Transverse colon (tissue), 4 donors: Measurements from ENCODE around the gene GPR33. TPM values are rescaled to one million over a fixed set of nuclear protein-coding genes. Genes with fewer than 3 reads are reported as not detected.

Experiments
- DNase-seq: peaks from one replicate; pipeline ENCODE4 v3.0.0-alpha.2; 2019
- H3K27ac ChIP-seq, 4 donors: fragments of 200-600 bp; sonication (generic); 2 replicates each; pipeline ENCODE4 v1.5.1; 2016 to 2018; ENCODE audit warnings: inconsistent platforms in 4 of 4
- H3K27me3 ChIP-seq: fragments of 200-600 bp; sonication (generic); 2 replicates; pipeline ENCODE4 v1.5.1; 2017; ENCODE audit warnings: inconsistent platforms
- H3K36me3 ChIP-seq, 4 donors: fragments of 200-600 bp; sonication (generic); 2 replicates each; pipeline ENCODE4 v1.5.1; 2017 to 2019; ENCODE audit warnings: inconsistent platforms in 4 of 4
- H3K4me1 ChIP-seq, 4 donors: fragments of 200-600 bp; sonication (generic); 2 replicates each; pipeline ENCODE4 v1.5.1; 2017 to 2020; ENCODE audit warnings: inconsistent platforms in 4 of 4
- H3K4me3 ChIP-seq, 4 donors: fragments of 200-600 bp; sonication (generic); 1 replicate in 1 of 4; 2 replicates in 3 of 4; pipeline versions ENCODE4 v1.5.1 to v1.6.1; 2017 to 2019; ENCODE audit warnings: inconsistent platforms in 4 of 4
- H3K9me3 ChIP-seq, 2 donors: fragments of 200-600 bp; sonication (generic); 2 replicates each; pipeline ENCODE4 v1.5.1; 2017 to 2019; ENCODE audit warnings: inconsistent platforms in 2 of 2
- EP300 ChIP-seq: sonication (generic); formaldehyde crosslinking; IDR thresholded peaks from one replicate; pipeline ENCODE4 v1.6.1; 2017; ENCODE audit warnings: antibody characterized with exemption, low read depth
- POLR2A ChIP-seq: fragments of 450-650 bp; IDR thresholded peaks from one replicate; pipeline ENCODE4 v1.6.1; 2016; ENCODE audit warnings: antibody characterized with exemption, mild to moderate bottlenecking, moderate library complexity
- POLR2AphosphoS5 ChIP-seq, 3 donors: sonication (generic); formaldehyde crosslinking; IDR thresholded peaks; one replicate each; pipeline ENCODE4 v1.6.1; 2016; ENCODE audit warnings: antibody characterized with exemption in 3 of 3
- WGBS, 2 donors: methylation state at CpG; one replicate each; pipeline ENCODE4 v1.1.5; 2018; ENCODE audit warnings: low coverage in 1 of 2; 5-methylcytosine and 5-hydroxymethylcytosine counted together
- in situ Hi-C, 4 donors: fragments of 200-750 bp; cut with MboI; loops; one replicate each; pipeline versions ENCODE4 v1.15.0 to v1.15.1; 2017; ENCODE audit warnings: low sequenced_read_pairs in 3 of 4, low pct_ligation_motif_present in 1 of 4, low pct_unique_long_range_greater_than_20kb in 1 of 4
- intact Hi-C: fragments of 100-400 bp; cut with DNase I; formaldehyde crosslinking; loops from one replicate; pipeline ENCODE4 v1.15.1; 2023; ENCODE audit warnings: low total_unique reads
- total RNA-seq, 4 donors: library from RNA; depleted of rRNA; stranded (reverse); fragments of >200 nt; gene quantifications; one replicate each; pipeline ENCODE4 v1.1.0, GENCODE V29; 2016
- TF ChIP-seq, protein P1 (sequence below), 5 experiments: fragments of 200-600 bp in 3 of 5; fragments of 450-650 bp in 2 of 5; sonication (generic) in 3 of 5; IDR thresholded peaks; 1 replicate in 2 of 5; 2 replicates in 3 of 5; pipeline ENCODE4 v1.5.1; 2016 to 2017; ENCODE audit warnings: antibody characterized with exemption in 5 of 5, inconsistent platforms in 3 of 5, mild to moderate bottlenecking in 2 of 5, moderate library complexity in 1 of 5

Gene GPR33
- total RNA-seq, 4 donors from 2014 or later = not detected

DNA sequence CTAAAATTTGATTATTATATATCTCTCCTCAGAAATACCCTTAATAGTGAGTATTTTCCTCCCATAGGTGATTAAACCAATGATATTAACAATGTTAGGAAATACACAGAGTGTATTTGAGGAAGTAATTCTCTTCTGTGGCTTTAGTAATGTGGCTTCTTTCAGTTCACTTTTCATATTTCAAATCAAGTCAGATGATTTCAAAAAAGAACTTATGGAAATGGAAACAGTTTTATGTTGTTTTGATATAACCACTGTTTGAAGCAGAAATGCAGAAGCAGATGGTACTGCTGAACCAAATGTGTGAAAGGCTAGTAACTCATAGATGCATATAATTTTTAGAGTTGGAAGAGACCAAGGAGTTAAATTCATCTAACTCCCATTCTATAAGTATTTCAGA lies 1.9 kb upstream of the GPR33 start:
- Histone ChIP-seq H3K4me1 (no peaks in the 10 kb centered on the region), H3K4me3 (no peak overlapping the region), H3K9me3 (no peaks in the 10 kb centered on the region), H3K27ac (no peak overlapping the region), H3K36me3 (no peaks in the 10 kb centered on the region), H3K27me3 (no peaks in the 10 kb centered on the region)
- DNase-seq = no peak
- in situ Hi-C loops (no loop called here), intact Hi-C loops (no loop called here)
- TF ChIP-seq POLR2AphosphoS5 (IDR thresholded peaks at IDR 0.05) (no peak), POLR2A (no peak), EP300 (no peak)
- TF ChIP-seq, protein P1, sequence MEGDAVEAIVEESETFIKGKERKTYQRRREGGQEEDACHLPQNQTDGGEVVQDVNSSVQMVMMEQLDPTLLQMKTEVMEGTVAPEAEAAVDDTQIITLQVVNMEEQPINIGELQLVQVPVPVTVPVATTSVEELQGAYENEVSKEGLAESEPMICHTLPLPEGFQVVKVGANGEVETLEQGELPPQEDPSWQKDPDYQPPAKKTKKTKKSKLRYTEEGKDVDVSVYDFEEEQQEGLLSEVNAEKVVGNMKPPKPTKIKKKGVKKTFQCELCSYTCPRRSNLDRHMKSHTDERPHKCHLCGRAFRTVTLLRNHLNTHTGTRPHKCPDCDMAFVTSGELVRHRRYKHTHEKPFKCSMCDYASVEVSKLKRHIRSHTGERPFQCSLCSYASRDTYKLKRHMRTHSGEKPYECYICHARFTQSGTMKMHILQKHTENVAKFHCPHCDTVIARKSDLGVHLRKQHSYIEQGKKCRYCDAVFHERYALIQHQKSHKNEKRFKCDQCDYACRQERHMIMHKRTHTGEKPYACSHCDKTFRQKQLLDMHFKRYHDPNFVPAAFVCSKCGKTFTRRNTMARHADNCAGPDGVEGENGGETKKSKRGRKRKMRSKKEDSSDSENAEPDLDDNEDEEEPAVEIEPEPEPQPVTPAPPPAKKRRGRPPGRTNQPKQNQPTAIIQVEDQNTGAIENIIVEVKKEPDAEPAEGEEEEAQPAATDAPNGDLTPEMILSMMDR (IDR thresholded peaks at IDR 0.05) = no peak

DNA sequence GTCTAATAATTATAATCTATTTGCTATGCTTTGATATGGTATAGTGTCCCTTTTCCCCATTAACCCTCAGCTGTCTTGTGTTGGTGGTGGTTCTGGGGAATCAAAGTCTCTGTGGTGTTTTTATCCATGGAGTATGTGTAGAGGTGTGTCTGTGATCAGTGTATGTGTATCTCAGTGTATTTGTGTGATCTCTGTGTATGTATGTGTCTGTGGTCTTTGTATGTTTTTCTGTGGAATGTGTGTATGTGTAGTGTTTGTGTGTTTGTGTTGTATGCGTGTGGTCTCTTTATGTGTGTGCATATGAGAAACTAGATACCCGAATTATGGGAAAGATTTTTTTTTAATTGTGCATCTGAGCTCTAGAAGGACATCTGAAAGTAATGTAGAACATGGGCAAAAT lies 1.1 kb downstream of the GPR33 start:
- WGBS, 2 donors = 80 to 84% methylated on average over 2 of the region's 2 CpGs
- TF ChIP-seq, protein P1 (IDR thresholded peaks at IDR 0.05) = no peak
- TF ChIP-seq EP300 (no peak), POLR2AphosphoS5 (IDR thresholded peaks at IDR 0.05) (no peak), POLR2A (no peak)
- no peak overlapping the region for H3K4me3 ChIP-seq
- H3K36me3 ChIP-seq = no peaks in the 10 kb centered on the region
- H3K27me3 ChIP-seq = no peaks in the 10 kb centered on the region
- no peak for DNase-seq
- H3K27ac ChIP-seq = no peak overlapping the region
- no peaks in the 10 kb centered on the region for H3K4me1 ChIP-seq
- intact Hi-C loops = no loop called here
- H3K9me3 ChIP-seq = no peaks in the 10 kb centered on the region
- in situ Hi-C loops = no loop called here

DNA sequence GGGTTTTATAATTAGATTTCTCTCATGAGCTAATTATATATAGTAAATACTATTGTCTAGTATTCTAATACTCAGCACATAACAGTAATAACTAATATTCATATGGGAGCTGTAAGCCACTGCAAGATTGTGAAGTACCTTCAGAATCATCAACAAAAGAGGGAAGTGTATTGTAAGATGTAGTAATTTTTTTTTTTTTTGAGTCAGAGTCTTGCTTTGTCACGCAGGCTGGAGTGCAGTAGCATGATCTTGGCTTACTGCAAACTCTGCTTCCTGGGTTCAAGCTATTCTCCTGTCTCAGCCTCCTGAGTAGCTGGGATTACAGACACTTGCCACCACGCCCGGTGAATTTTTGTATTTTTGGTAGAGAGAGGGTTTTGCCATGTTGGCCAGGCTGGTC lies 3.1 kb downstream of the GPR33 start:
- Histone ChIP-seq H3K36me3 (no peaks in the 10 kb centered on the region), H3K4me1 (no peaks in the 10 kb centered on the region), H3K4me3 (no peak overlapping the region), H3K9me3 (no peaks in the 10 kb centered on the region), H3K27me3 (no peaks in the 10 kb centered on the region), H3K27ac (no peak overlapping the region)
- 76 to 100% methylated on average over 3 of the region's 3 CpGs for WGBS, 2 donors
- intact Hi-C loops = no loop called here
- TF ChIP-seq EP300 = no peak
- no peak for TF ChIP-seq POLR2AphosphoS5 (IDR thresholded peaks at IDR 0.05)
- no peak for TF ChIP-seq POLR2A
- TF ChIP-seq, protein P1 (IDR thresholded peaks at IDR 0.05) = no peak
- in situ Hi-C loops = no loop called here
- no peak for DNase-seq

DNA sequence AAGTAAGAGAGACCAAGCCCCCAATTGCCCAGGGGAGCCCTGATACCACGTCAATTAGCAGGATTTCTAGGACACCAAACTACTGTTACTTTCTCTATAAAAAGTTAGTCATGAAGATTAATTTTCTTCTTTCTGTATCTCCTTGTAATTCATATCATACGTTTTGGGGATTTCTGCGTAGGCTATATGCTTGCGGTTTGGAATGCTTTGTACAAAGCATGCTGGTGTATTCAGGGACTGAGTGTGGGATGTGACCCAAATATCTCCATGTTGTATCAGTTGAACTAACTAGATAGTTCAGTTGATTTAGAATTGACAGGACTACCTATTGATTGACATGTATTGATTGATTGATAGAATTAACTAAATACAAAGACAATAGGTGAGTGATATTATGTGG lies 7.7 kb downstream of the GPR33 start:
- Histone ChIP-seq H3K4me1 (no peaks in the 10 kb centered on the region), H3K27ac (no peak overlapping the region), H3K36me3 (no peaks in the 10 kb centered on the region), H3K4me3 (no peak overlapping the region), H3K9me3 (no peaks in the 10 kb centered on the region), H3K27me3 (no peaks in the 10 kb centered on the region)
- DNase-seq = no peak
- intact Hi-C loops (no loop called here), in situ Hi-C loops (no loop called here)
- WGBS, 2 donors = 81 to 97% methylated on average over 4 of the region's 4 CpGs
- TF ChIP-seq EP300 = no peak
- TF ChIP-seq POLR2A = no peak
- TF ChIP-seq POLR2AphosphoS5 (IDR thresholded peaks at IDR 0.05) = no peak
- TF ChIP-seq, protein P1 (IDR thresholded peaks at IDR 0.05) = no peak
